Measurements from ENCODE around the gene ANKRD52. TPM values are rescaled to one million over a fixed set of nuclear protein-coding genes. Genes with fewer than 3 reads are reported as not detected.

The ANKRD52 gene
- total and polyA plus RNA-seq, 10 of the 15 experiments (the other 5 are each of a cell fraction or from before 2014, with no cell fraction given) = 0.90 to 55.3 (median 16.1) TPM

DNA sequence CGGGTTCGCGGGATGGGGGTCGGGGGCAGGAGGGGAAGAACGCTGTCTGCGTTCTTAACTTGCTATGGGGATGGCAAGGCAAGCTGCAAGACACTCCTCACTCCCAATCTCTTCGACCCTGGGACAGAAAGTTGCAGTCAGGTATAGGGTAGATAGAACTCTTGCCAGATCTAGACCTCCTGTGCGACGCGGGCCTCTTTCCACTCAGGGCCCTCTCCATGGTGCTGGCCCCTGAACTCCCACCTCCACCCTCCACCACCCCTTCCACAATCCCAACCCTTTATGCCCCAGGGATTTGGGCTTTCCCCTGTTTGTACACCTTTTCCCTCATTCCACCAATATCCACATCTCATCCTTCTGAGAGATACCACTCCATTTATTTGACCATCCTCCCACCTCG is 33.2 kb downstream of the ANKRD52 start:
- SMC1A ChIA-PET (ENCODE audit: uncharacterized antibody, unreplicated experiment) = no interaction called here
- RAD21 ChIA-PET (ENCODE audit: unreplicated experiment) = no interaction called here
- in situ Hi-C loops (cut with MboI) = no loop called here
- CTCF ChIA-PET = interaction anchor here (1.0 to 1.6 kb wide), 5 partner anchors 15 to 91 kb away, joined by 3 to 5 read pairs (median 4); partner anchors contain the start of gene CNPY2
- 19% methylated on average over 11 of the region's 11 CpGs for WGBS (ENCODE audit: insufficient coverage, insufficient replicate concordance, low lambda C conversion rate, missing lambda C conversion rate)
- intact Hi-C loops (cut with micrococcal nuclease; ENCODE audit: unreplicated experiment) = loop anchor here (1.0 to 2.0 kb wide), 4 partner anchors 18 to 106 kb away; no protein-coding TSS in a partner anchor
- no peak overlapping the region for H3K27ac ChIP-seq (ENCODE audit: control insufficient read depth, insufficient read depth)
- POLR2A ChIA-PET = interaction anchor here (0.5 kb wide), 2 partner anchors 123 to 125 kb away, joined by 3 read pairs; no protein-coding TSS in a partner anchor
- H3K79me2 ChIP-seq (ENCODE audit: control insufficient read depth, insufficient read depth, low read length) = peaks cover 29% of the 10 kb centered on the region
- H3K9me3 ChIP-seq (replicated peaks; ENCODE audit: control insufficient read depth, insufficient read depth, low read length) = no peaks in the 10 kb centered on the region; the same call in 2 of the 3 replicates
- 0 out of 2 replicates have a peak, but pooled peaks cover 3% of the 10 kb centered on the region for H3K4me1 ChIP-seq (ENCODE audit: control insufficient read depth, insufficient read depth, low read length)
- peak overlapping the region; percentile 84 for H3K4me2 ChIP-seq (ENCODE audit: control insufficient read depth, insufficient read depth)
- BruUV-seq (replicated peaks) = no TSS peak
- H4K20me1 ChIP-seq (ENCODE audit: control insufficient read depth, insufficient read depth) = no peaks in the 10 kb centered on the region
- TF ChIP-seq SUZ12 (IDR thresholded peaks at IDR 0.05; ENCODE audit: unreplicated experiment) = no peak
- TF ChIP-seq, protein P1, sequence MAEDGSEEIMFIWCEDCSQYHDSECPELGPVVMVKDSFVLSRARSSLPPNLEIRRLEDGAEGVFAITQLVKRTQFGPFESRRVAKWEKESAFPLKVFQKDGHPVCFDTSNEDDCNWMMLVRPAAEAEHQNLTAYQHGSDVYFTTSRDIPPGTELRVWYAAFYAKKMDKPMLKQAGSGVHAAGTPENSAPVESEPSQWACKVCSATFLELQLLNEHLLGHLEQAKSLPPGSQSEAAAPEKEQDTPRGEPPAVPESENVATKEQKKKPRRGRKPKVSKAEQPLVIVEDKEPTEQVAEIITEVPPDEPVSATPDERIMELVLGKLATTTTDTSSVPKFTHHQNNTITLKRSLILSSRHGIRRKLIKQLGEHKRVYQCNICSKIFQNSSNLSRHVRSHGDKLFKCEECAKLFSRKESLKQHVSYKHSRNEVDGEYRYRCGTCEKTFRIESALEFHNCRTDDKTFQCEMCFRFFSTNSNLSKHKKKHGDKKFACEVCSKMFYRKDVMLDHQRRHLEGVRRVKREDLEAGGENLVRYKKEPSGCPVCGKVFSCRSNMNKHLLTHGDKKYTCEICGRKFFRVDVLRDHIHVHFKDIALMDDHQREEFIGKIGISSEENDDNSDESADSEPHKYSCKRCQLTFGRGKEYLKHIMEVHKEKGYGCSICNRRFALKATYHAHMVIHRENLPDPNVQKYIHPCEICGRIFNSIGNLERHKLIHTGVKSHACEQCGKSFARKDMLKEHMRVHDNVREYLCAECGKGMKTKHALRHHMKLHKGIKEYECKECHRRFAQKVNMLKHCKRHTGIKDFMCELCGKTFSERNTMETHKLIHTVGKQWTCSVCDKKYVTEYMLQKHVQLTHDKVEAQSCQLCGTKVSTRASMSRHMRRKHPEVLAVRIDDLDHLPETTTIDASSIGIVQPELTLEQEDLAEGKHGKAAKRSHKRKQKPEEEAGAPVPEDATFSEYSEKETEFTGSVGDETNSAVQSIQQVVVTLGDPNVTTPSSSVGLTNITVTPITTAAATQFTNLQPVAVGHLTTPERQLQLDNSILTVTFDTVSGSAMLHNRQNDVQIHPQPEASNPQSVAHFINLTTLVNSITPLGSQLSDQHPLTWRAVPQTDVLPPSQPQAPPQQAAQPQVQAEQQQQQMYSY (CRISPR knock-in tag; IDR thresholded peaks at IDR 0.05) = no peak
- TF ChIP-seq, protein P2, sequence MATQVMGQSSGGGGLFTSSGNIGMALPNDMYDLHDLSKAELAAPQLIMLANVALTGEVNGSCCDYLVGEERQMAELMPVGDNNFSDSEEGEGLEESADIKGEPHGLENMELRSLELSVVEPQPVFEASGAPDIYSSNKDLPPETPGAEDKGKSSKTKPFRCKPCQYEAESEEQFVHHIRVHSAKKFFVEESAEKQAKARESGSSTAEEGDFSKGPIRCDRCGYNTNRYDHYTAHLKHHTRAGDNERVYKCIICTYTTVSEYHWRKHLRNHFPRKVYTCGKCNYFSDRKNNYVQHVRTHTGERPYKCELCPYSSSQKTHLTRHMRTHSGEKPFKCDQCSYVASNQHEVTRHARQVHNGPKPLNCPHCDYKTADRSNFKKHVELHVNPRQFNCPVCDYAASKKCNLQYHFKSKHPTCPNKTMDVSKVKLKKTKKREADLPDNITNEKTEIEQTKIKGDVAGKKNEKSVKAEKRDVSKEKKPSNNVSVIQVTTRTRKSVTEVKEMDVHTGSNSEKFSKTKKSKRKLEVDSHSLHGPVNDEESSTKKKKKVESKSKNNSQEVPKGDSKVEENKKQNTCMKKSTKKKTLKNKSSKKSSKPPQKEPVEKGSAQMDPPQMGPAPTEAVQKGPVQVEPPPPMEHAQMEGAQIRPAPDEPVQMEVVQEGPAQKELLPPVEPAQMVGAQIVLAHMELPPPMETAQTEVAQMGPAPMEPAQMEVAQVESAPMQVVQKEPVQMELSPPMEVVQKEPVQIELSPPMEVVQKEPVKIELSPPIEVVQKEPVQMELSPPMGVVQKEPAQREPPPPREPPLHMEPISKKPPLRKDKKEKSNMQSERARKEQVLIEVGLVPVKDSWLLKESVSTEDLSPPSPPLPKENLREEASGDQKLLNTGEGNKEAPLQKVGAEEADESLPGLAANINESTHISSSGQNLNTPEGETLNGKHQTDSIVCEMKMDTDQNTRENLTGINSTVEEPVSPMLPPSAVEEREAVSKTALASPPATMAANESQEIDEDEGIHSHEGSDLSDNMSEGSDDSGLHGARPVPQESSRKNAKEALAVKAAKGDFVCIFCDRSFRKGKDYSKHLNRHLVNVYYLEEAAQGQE (IDR thresholded peaks at IDR 0.05; ENCODE audit: low read depth, low read length) = peak; percentile 81
- peak overlapping the region; percentile 97 for H3K9ac ChIP-seq (ENCODE audit: control insufficient read depth, insufficient read depth, low read length)
- DNase-seq (ENCODE audit: low read depth, low spot score) (no peak), FAIRE-seq (no peak), ATAC-seq (no peak)
- H3K27me3 ChIP-seq (replicated peaks in 1 of 2; ENCODE audit: control insufficient read depth in 2 of 2, insufficient read depth in 2 of 2, low read length in 1 of 2) = no peaks in the 10 kb centered on the region
- H2AFZ ChIP-seq (ENCODE audit: control insufficient read depth, low read depth, low read length) = no peak overlapping the region
- peak overlapping the region; percentile 97 for H3K4me3 ChIP-seq
- peaks cover 0 to 2% of the 10 kb centered on the region in 2 experiments; a peak in 1 of 4 replicates for H3K36me3 ChIP-seq (ENCODE audit: control insufficient read depth in 2 of 2, insufficient read depth in 2 of 2, low read length in 1 of 2)

Measured in GM12878 (cell line).